Measurements from ENCODE around the gene SLC23A3. TPM values are rescaled to one million over a fixed set of nuclear protein-coding genes. Genes with fewer than 3 reads are reported as not detected.

SLC23A3 gene
- total RNA-seq, 2 experiments from 2014 or later = 1.1 to 1.6 TPM

GRCh38 chr2:219112062-219112406, 57.8 kb downstream of the SLC23A3 start:
- no peak for TF ChIP-seq CTCF (IDR thresholded peaks at IDR 0.05)
- DNase-seq (no peak), ATAC-seq (no peak)
- H3K9me3 Mint-ChIP-seq = no peaks in the 10 kb centered on the region
- no peaks in the 10 kb centered on the region for H3K27me3 Mint-ChIP-seq
- peaks cover 3% of the 10 kb centered on the region for H3K36me3 Mint-ChIP-seq (ENCODE audit: low read depth)
- intact Hi-C loops (cut with micrococcal nuclease) = no loop called here
- no peak overlapping the region for H3K4me3 Mint-ChIP-seq
- H3K27ac Mint-ChIP-seq = no peak overlapping the region
- ChIA-PET CTCF (interaction anchor here (0.6 to 19.0 kb wide), 6 partner anchors 9 to 183 kb away, joined by 3 to 431 read pairs (median 4); partner anchors contain the start of gene IHH), POLR2A (interaction anchor here (0.7 kb wide), 1 partner anchor 170 kb away, joined by 3 read pairs; no protein-coding TSS in a partner anchor)
- peaks cover 26% of the 10 kb centered on the region for H3K4me1 Mint-ChIP-seq (ENCODE audit: low read depth)

Other genes with a start within 250 kb of the SLC23A3 start
- not detected for gene CDK5R2, start 210.4 kb downstream of the SLC23A3 start, total RNA-seq
- not detected for gene FEV, start 184.8 kb downstream of the SLC23A3 start, total RNA-seq
- gene CRYBA2, start 176.6 kb downstream of the SLC23A3 start, total RNA-seq = not detected
- not detected for gene CFAP65, start 128.5 kb downstream of the SLC23A3 start, total RNA-seq
- gene IHH, start 109.1 kb downstream of the SLC23A3 start, total RNA-seq = not detected
- 10 to 100 TPM; 22.4 to 26.3 TPM for gene NHEJ1, start 9.2 kb downstream of the SLC23A3 start, total RNA-seq
- gene CNPPD1, start 6.9 kb upstream of the SLC23A3 start, total RNA-seq = 10 to 100 TPM; 38.6 to 38.7 TPM
- gene RETREG2, start 8.2 kb upstream of the SLC23A3 start, total RNA-seq = 10 to 100 TPM; 63.8 to 67.8 TPM
- 10 to 100 TPM; 31.3 to 33.3 TPM for gene ZFAND2B, start 36.8 kb upstream of the SLC23A3 start, total RNA-seq
- 10 to 100 TPM; 32.3 to 35.7 TPM for gene ABCB6, start 48.9 kb upstream of the SLC23A3 start, total RNA-seq
- gene ATG9A, start 59.6 kb upstream of the SLC23A3 start, total RNA-seq = 10 to 100 TPM; 54.8 to 58.7 TPM
- gene ANKZF1, start 59.8 kb upstream of the SLC23A3 start, total RNA-seq = 100 to 1,000 TPM; 216 to 217 TPM
- 1 to 10 TPM; 1.2 to 2.8 TPM for gene GLB1L, start 75.4 kb upstream of the SLC23A3 start, total RNA-seq
- gene STK16, start 75.5 kb upstream of the SLC23A3 start, total RNA-seq = 10 to 100 TPM; 34.4 to 35.4 TPM
- gene TUBA4B, start 83.2 kb upstream of the SLC23A3 start, total RNA-seq = not detected
- 100 to 1,000 TPM; 226 TPM for gene TUBA4A, start 83.9 kb upstream of the SLC23A3 start, total RNA-seq
- gene DNAJB2, start 109.3 kb upstream of the SLC23A3 start, total RNA-seq = 10 to 100 TPM; 61.8 to 63.3 TPM
- gene PTPRN, start 139.4 kb upstream of the SLC23A3 start, total RNA-seq = 1 to 10 TPM in 1 of 2 experiments, under 1 TPM in 1; 0.92 to 1.1 TPM
- gene RESP18, start 162.7 kb upstream of the SLC23A3 start, total RNA-seq = not detected
- gene DNPEP, start 217.9 kb upstream of the SLC23A3 start, total RNA-seq = 100 to 1,000 TPM; 112 to 113 TPM
- gene DES, start 248.3 kb upstream of the SLC23A3 start, total RNA-seq = not detected